Jurkat, Clone E6-1 (cell line): ENCODE results near the gene TMEM185A. TPM values are rescaled to one million over a fixed set of nuclear protein-coding genes. Genes with fewer than 3 reads are reported as not detected.
A peak's percentile ranks its signal among the peaks of the same experiment; 100 is the strongest.
"Not testable (repeated sequence)": the region's sequence is repeated elsewhere in the genome, so short reads cannot be mapped to it uniquely, and the experiment has no call there.

Experiments
- DNase-seq: peaks from one replicate; pipeline ENCODE4 v3.0.0-alpha.2; 2011; ENCODE audit warnings: low read depth, low spot score
- H3K4me3 ChIP-seq: 2 replicates; pipeline ENCODE4 v1.5.1; 2011; ENCODE audit warnings: mild to moderate bottlenecking, low read length, control low read depth, moderate library complexity
- polyA plus RNA-seq: library from polyadenylated mRNA; unstranded; fragments of >200 nt; gene quantifications from one replicate; pipeline ENCODE4 v1.2.1, GENCODE V29; 2012; ENCODE audit warnings: missing spikeins; ENCODE audit not compliant: insufficient read length, insufficient read depth

TMEM185A gene
- polyA plus RNA-seq = 31.3 TPM

DNA sequence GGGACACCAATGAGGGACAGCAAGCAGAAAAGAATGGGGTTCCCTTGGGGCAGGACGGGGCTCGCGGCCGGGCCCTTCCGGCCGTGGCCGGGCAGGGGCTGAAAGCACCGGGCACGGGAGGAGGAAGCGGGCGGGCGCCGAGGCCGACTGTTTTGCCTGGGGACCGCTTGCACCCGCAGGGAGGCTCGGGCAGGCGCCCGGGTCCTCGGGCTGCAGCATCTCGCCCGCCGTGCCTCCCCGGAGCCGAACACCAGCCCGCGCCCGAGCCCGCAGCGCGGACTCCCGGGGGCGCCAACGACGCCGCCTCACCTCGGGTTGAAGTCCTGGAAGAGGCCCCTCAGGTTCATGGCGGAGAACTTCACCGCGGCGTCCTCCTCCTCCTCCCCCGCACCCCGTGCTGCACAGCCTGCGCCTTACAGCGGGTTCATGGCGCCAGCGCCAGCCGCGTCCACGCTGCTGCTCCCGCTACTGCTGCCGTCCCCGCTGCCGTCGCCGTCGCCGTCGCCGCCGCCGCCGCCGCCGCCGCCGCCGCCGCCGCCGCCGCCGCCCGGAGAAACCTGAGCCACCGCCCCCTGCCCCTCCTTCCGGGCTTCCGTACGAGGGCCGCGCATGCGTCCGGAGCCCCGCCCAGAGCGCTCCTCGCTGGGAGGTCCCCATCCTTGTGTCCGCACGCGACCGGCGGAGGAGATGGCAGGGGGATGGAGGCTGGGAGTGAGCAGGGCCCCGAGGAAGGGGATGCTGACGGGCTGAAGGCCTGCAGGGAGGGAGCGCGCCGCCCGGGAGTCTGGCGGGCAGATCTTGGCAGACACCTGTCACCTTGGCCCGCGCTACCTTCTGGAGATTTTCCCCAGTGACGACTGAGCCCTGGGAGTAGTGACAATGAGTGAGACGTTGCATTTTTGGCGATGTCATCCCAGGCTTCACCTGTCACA, at the start of gene TMEM185A:
Gene TMEM185A (minus strand): TSS at position 559 of the 932 bp plus-strand sequence. CDS start 212 bp downstream, at position 347.
- DNase-seq = peak; percentile 36

DNA sequence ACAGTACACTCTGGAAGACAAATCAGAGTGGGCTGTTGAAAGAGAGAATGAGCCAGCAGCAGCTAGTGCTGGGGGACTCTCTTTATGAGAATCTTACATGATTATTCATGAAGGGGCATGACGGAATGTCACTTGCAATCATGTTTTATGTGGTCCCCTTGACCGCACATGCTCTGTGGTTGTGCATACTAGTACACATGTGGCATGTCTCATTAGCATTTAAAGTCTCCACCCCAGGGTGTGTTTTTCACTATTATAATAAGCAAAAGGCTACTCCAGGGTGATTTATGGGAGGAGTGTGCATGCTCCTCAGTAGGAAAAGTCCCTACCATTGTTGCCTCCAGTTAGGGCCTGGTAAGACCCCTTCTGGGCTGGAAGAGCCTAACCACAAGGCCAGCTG, 49.6 kb upstream of the TMEM185A start:
- no peak overlapping the region for H3K4me3 ChIP-seq
- DNase-seq = no peak

More for the DNA sequence above, at the start of gene TMEM185A:
- peak within 1 kb of the TSS; percentile 60 for H3K4me3 ChIP-seq

DNA sequence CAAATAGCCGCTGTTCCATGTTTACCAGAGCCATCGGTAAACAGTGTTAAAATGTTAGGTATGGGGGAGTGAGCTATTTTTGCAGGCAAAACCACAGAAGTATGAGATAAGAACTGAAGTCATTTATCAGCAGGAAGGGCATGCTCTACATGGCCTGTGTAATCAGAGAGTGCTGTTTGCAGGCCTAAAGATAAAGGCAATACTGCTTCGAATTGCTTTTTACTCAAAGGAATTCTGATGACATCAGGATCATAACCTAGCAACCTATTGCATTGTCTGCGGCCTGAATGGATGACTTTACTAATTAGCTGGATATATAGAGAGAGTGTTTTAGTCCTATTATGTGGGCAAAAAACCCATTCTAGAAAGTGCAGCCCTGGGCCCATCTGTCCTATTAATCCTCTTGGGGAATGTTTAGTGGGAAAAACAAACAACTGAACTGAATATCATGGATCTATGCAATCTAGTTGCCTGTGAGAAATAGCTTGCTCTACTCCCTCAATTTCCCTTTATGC, 47.6 kb upstream of the TMEM185A start:
- H3K4me3 ChIP-seq, DNase-seq: not testable (repeated sequence)

DNA sequence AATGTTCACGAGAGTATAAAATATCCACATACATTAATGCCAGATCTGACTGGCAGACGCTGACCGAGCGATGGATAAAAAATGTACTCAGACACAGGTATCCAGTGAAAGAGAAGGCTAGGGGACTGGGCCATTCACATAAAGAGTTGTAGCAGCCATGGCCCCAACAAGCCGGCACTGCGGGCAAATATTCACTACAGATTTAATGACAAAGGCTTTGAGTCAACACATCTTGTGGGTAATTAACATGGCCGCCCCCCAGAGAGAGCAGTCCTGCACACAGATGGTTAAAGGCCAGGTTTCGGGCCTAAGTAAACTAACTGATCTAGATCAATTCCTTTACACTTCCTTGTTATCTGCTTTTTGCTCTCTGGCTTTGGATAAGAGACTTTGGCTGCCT, 44.0 kb upstream of the TMEM185A start:
- not testable (repeated sequence) for DNase-seq, H3K4me3 ChIP-seq

DNA sequence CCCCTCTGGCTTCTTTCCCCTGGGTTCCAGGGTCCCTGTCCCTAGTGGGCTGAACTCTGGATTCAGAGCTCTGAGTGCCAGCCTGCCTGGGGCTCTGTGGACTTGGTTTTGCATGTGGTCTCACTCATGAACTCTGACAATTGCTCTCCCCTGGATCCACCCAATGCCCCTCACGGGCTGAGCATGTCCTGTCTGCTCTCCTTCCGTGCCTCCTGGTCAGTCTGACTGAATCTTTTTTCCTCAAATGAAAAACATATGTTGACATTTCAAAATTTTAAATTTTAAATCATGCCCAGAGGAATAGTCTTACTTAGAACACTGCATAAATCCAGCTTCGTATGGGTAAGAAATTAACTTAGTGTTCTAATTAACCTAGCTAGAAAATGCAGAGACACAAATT, 43.5 kb upstream of the TMEM185A start:
- not testable (repeated sequence) for DNase-seq, H3K4me3 ChIP-seq

DNA sequence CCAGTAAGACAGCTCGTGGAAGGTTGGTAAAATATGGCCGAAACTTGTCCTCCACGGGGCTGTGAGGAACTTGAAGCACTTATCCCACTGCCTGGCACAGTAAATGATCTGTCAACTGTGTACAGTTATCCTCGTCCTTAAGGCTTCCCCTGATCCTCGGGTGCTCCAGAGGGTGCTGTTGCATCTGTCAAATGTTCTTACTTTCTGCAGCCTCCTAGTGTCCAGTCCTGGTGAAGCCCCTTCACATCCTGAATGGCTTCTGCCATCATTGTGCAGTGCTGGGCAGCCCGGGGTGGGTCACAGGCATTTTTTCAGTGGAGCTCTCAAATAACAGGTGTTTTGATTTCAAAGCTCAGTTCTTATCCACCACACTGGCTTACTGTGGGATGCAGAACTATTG, 29.0 kb upstream of the TMEM185A start:
- H3K4me3 ChIP-seq, DNase-seq: not testable (repeated sequence)

DNA sequence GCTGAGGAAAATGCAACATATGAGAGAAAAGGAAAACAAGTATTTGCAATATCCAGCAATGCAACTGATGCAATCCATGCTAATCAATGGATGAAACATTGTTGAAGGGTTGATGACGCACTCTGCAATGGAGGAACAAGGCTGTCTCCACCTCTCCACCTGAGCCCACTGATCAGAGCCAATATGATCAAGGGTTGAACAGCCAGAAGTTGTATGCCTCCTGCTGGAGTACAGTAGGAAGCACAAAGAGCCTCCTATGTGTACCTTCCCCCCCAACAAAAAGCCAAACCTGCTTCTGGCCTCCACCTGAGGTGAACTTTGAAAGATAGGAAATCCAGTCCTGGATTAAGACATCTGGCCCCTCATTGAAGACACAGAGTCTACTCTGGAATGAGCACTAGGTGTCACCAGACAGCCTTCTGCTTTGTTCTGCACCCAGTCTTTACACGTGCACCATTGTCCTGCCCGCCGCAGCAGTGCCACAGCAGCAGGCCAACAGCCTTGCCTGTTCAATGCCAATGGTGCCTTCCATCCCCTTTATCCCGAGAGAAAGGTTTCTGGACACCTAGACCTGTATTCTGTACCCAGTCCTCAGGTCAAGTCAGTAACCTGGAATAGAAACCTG, 24.8 kb upstream of the TMEM185A start:
- not testable (repeated sequence) for H3K4me3 ChIP-seq, DNase-seq

DNA sequence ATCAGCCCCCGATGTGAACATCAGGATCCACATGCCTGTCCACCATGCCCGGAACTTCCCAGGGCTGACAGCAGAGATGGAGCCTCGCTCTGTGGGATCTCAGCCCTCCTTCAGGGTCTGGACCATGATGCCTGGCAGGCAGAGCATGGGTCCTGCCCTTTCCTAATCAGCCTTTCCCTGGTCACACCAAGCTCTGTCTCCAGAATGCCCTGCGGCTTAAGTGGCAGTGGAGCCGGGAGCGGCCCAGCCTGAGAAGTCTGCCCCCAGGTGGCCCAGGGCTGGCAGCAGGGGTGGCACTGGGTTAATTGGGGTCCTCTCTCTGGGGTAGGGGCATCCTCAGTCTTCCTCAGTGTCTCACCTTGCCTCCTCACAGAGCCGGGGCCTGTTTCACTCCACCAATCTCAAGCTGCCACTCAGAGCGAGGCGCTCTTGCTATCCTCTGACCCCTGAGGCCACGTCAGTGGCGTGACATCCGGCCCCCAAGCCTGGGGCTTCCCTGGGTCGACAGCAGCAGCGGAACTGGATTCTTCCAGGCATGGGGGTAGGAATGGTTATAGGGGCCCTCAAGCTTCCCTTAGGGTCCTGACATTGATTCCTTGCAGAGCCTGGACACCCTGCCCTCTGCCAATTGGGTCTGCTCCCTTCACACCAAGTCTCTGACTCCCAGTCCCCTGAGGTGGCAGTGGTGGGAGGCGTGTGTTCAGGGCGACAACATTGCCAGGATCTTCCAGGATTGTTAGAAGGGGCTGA, 20.8 kb upstream of the TMEM185A start:
- DNase-seq = no peak
- H3K4me3 ChIP-seq = no peak overlapping the region

DNA sequence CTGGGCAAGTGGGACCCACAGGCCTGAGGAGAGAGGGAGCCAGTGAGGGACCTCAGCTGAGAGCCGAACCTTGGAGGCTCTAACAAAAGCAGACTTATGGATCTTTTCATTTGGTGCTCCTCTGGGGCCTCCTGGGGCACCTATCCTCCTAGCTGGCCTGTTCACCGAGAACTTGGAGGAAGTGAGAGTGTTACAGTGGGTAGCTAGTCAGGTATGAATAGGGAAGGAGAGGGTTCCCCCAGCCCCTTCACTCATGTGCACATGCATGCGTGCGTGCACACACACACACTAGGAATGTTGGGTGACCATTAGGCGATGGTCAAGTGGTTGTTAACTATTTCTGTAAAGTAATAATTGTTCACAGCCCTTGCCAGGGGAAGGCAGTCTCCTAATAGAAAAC, 18.6 kb upstream of the TMEM185A start:
- no peak overlapping the region for H3K4me3 ChIP-seq
- no peak for DNase-seq

DNA sequence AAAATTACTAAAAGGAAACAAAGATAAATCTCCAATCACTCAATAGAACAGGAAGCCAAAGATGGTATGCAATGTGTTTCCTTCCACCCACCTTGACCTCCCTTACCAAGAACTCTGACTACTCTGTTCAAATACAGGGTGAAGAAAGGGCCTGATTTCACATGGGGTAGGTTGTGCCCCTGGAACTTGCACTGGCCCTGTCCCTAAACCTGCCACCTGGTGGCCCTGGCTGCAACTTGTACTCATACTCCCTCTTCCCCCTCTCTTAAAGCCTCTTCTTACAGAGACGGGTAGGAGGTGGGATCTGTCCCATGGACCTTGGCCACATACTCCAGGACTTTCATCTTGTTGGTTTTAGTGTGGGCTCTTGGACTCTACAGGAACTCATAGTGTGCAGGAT, 17.3 kb upstream of the TMEM185A start:
- DNase-seq = no peak
- no peak overlapping the region for H3K4me3 ChIP-seq

DNA sequence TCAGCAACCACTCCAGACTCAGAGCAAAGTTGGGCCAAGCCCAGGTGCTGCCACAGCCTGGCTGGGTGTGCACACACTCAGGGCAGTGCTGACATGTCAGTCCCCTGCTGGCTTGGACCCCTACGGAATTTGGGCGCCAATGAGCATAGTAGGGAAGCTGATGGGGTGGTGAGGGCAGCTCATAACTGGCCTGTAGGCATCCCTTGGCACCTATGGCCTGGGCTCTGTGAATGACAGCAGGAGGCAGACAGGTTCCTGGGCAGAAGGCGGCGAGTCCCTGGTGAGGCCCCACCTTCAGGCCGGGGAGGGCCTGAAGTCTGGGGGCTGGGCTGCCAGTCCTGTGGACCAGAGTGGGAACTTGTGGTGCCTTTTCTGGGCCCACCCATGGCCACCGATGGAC, 15.9 kb upstream of the TMEM185A start:
- H3K4me3 ChIP-seq = no peak overlapping the region
- DNase-seq = no peak

DNA sequence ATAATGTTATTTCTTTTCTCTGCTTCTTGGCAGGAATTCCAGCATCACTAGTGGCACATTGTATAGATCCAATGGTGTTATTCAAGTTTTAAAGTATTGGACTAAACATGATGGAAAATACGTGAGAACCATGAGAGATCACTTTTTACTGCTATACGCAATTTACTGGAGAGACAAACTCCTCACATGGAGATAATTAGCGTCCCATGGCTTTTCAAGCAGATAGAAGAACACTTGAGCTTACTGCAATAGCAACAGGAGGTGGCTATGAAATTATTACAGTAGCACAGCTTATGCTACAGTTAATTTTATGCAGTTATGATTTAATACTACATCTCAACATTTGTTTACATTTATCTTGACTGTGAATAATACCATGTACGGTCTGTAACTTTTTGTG, 11.9 kb upstream of the TMEM185A start:
- no peak overlapping the region for H3K4me3 ChIP-seq
- no peak for DNase-seq

DNA sequence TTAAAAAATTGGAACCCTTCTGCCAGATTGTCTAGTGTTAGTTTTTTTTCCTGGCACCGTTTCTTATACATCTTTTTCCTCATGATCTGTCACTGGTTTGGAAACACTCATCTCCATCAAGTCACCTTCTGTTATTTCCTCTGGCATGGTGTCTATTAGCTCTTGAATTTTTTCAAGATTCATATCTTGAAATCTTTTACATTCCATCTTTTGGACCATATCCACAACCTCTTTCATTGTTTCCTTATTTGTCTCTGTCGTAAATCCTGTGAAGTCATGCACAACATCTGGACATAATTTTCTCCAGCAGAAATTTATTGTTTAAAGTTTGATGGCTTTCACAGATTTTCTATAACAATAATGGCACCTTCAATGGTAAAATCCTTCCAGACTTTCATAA, 10.2 kb upstream of the TMEM185A start:
- DNase-seq = no peak

DNA sequence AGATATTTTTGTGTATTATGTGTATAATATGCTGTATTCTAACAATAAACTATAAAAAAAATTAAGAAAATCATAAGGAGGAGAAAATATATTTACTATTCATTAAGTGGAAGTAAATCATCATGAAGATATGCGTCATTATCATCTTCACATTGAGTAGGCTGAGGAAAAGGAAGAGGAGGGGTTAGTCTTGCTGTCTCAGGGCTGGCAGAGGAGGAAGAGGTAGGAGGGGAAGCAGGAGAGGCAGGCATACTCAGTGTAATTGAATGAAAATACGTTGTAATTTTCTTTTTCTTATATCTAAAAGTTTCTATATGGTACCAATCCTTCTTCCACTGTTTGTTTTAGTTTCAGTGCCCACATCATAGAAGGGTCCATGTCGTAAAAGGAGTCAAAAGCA, 9.8 kb upstream of the TMEM185A start:
- no peak for DNase-seq
- H3K4me3 ChIP-seq = no peak overlapping the region

More for the DNA sequence above, 10.2 kb upstream of the TMEM185A start:
- H3K4me3 ChIP-seq = no peak overlapping the region

DNA sequence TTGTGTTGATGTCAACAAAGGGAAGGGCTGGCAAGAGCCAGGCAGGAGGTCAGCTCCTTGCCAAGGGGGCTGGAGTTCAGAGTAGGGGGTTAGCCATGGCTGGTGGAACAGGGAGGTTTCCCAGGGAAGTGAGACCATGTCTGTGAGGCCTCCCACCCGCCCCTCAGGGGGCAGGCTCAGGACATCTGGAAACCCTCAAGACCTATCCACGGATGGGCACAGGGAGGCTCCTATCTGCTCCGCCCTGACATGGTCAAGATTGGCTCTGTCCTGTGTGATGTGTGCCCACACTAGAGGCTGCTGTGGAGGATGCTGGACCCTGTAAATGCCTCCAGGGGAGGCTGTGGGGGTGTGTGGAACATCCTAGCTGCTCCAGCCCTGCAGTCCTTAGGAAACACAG, 8.0 kb upstream of the TMEM185A start:
- no peak overlapping the region for H3K4me3 ChIP-seq
- no peak for DNase-seq

DNA sequence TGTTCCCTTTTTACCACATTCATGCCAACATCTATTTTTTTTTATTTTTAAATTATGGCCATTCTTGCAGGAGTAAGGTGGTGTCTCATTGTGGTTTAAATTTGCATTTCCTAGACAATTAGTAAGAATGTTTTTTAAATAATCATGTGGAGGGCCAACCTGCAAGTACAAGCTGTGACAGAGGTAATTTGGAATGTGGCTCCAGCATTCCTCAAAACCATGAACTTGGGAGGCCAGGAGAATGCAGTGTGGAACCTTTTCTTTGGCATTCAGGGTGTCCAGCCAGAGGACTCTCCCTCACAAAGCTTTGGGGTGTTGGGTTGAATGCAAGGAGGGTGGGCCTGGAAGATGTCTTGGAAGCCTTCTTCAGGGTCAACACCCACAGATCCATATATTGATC, 7.3 kb upstream of the TMEM185A start:
- H3K4me3 ChIP-seq = no peak overlapping the region

DNA sequence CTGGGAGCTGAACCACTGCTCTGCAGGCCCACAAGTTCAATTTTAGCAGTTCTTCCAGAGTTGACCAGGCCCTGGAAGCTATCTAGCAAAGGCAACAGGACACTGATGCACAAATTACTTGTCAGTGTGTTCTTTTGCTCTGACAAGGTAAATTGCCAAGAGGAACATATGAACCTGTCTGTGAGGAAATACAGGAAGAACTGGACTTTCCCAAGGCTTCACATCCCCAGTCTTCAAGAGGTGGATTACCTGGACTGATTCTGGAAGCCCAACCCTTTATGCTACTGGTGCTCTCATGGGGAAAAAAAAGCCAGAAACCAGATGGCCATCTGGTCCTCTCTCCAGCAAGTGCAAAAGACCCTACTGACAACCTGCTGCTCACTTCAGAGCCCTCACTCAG, 1.9 kb upstream of the TMEM185A start:
- DNase-seq = no peak
- no peak overlapping the region for H3K4me3 ChIP-seq

More for the DNA sequence above, 7.3 kb upstream of the TMEM185A start:
- no peak for DNase-seq

DNA sequence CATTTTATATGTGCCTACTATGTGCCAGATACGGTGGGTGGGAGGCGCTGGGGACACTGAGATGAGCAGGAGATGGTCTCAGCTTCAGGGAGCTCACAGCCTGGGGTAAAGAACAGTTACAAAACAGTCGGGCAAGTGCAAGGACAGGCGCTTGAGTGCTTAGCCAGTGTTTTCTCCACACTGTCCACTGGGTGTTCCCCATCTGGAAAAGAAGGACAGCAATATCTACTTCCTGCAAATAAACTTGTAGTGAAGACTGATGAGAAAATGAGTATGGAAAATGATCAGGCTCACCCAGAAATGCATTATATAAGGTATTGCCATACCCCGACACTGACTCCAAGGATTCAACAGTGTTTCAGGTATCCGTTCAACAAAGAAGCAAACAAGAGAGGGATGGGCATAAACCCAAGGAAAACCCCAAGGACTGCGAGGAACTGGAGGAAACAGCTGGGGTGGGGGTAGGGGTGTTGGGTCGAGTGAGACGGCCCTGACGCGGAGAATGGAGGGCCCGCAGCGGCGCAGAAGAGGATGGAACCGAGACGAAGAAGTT, 835 bp downstream of the TMEM185A start:
- DNase-seq = no peak
- H3K4me3 ChIP-seq = peak overlapping the region; percentile 60

DNA sequence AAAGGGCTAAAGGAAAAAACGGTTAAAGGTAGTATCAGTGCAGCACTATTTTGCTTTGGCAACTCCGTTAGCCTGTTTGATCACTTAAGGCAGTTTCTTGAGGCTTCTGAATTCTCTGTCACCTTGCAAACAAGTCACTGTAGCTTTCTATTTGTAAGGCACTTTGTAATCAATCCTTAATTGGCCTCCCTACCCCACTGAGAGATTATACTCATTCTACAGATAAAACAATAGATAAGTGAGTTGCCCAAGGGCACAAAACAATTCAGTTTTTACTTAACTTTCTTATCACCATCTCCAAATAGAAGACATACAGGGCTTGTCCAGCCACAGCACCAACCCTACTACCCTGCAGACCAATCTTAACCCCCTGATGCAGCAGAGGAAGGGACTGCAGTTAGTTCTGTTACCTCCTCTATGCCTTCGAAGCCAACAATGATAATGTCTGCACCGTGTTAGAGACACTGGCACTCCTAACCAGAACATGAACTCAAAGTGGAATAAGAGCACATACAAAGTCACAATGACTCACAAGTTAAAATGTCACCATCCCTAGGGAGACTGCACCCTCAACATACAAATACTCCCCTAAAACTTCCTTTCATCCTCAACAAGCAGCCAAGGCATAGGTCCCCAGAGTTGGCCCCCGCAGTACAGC, 1.7 kb downstream of the TMEM185A start:
- H3K4me3 ChIP-seq = no peak overlapping the region

More for the DNA sequence above, 1.7 kb downstream of the TMEM185A start:
- no peak for DNase-seq
